Hepatocyte (in vitro differentiated cells): ENCODE results near the gene KCNC4.

Source experiments
- EZH2 ChIP-seq: fragments of 200-600 bp; sonication (generic); IDR thresholded peaks from 2 replicates; pipeline ENCODE4 v1.6.1; 2016; ENCODE audit warnings: antibody characterized with exemption, mild to moderate bottlenecking, borderline replicate concordance
- EZH2phosphoT487 ChIP-seq: fragments of 200-600 bp; sonication (generic); IDR thresholded peaks from one replicate; pipeline ENCODE4 v1.6.1; 2018; ENCODE audit warnings: antibody characterized with exemption, mild to moderate bottlenecking, low read depth, moderate library complexity; ENCODE audit not compliant: unreplicated experiment, severe bottlenecking
- TF ChIP-seq, protein P1 (sequence below): fragments of 200-600 bp; sonication (generic); IDR thresholded peaks from 2 replicates; pipeline ENCODE4 v1.5.1; 2016; ENCODE audit warnings: antibody characterized with exemption, mild to moderate bottlenecking; ENCODE audit not compliant: poor library complexity

DNA sequence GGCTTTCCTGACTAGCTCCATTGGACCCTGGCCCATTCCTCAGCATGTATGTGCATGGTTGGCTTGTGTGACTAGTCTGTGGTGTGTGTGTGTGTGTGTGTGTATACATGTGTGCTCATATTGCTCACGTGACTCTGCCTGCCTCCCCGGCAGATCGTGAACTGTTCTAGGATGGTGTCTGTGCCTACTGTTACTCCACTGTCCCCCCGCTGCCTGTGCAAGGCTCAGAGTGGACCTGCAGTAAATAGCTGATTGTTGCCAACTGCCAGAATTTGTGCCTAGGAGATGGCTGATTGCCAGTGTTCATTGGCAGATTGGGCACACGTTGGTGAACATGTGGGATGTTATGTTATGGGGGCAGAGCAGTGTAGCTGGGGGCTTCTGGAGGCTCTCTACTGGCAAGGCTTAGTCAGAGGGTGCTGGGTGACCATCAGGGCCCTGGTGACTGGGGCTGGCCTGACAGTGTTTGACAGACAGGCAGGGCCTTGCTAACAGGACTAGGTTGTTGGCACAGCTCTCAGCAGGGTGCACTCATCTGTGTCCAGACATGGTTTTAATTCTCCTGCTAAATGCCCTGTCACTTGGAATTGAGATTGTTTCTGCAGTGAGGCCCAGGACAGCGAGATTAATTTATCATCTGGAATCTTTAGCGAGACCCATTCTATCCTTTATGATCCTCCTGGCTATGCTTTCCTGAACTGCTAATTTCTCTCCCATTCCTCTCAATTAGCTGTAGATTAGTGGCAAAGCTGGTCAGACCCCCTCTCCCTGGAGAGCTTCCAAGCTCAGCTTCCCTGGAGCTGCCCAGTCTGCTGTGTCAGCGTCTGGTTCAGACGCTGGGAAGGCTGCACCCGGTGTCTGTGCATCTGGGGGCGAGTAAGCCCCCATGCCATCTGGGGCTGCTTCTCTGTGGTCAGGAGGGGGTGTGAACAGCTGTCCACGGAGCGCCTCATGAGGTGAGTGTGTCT lies 39.1 kb upstream of the KCNC4 start:
- TF ChIP-seq EZH2 (no peak), EZH2phosphoT487 (no peak)
- TF ChIP-seq, protein P1, sequence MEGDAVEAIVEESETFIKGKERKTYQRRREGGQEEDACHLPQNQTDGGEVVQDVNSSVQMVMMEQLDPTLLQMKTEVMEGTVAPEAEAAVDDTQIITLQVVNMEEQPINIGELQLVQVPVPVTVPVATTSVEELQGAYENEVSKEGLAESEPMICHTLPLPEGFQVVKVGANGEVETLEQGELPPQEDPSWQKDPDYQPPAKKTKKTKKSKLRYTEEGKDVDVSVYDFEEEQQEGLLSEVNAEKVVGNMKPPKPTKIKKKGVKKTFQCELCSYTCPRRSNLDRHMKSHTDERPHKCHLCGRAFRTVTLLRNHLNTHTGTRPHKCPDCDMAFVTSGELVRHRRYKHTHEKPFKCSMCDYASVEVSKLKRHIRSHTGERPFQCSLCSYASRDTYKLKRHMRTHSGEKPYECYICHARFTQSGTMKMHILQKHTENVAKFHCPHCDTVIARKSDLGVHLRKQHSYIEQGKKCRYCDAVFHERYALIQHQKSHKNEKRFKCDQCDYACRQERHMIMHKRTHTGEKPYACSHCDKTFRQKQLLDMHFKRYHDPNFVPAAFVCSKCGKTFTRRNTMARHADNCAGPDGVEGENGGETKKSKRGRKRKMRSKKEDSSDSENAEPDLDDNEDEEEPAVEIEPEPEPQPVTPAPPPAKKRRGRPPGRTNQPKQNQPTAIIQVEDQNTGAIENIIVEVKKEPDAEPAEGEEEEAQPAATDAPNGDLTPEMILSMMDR: no peak
